ENCODE results near the gene TNFSF13B. TPM values are rescaled to one million over a fixed set of nuclear protein-coding genes. Genes with fewer than 3 reads are reported as not detected.

Gene TNFSF13B
- total RNA-seq, 1 experiment from 2014 or later = 1.4 TPM

DNA sequence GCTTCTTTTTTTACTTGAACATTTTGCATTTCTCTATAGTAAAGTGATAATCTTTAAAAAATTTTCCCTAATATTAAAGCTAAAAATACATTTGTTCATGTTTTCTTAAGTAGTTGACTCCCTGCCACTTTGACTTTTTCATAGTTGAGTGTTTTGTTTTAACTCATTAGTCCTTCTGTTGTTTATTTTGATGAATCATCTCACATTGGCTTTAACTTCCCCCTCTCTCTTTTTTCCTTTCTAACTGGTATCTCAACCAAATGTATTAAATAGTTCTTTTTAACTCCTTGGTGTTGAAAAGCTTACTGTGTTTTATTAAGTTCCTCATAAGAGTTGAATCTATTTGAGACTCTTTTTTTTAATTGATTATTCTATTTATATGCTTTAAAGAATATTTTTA is 2.8 kb downstream of the TNFSF13B start:
- CTCF ChIA-PET = no interaction called here
- in situ Hi-C loops (cut with HindIII; ENCODE audit: low pct_unique_long_range_greater_than_20kb, low sequenced_read_pairs) = no loop called here
- H3K4me1 ChIP-seq (ENCODE audit: control insufficient read depth, insufficient read depth, low read length) = no peaks in the 10 kb centered on the region
- DNase-seq (ENCODE audit: low read depth, low spot score) (no peak), ATAC-seq (no peak)
- H3K36me3 ChIP-seq (ENCODE audit: control insufficient read depth, insufficient read depth, low read length) = no peaks in the 10 kb centered on the region
- TF ChIP-seq, protein P1, sequence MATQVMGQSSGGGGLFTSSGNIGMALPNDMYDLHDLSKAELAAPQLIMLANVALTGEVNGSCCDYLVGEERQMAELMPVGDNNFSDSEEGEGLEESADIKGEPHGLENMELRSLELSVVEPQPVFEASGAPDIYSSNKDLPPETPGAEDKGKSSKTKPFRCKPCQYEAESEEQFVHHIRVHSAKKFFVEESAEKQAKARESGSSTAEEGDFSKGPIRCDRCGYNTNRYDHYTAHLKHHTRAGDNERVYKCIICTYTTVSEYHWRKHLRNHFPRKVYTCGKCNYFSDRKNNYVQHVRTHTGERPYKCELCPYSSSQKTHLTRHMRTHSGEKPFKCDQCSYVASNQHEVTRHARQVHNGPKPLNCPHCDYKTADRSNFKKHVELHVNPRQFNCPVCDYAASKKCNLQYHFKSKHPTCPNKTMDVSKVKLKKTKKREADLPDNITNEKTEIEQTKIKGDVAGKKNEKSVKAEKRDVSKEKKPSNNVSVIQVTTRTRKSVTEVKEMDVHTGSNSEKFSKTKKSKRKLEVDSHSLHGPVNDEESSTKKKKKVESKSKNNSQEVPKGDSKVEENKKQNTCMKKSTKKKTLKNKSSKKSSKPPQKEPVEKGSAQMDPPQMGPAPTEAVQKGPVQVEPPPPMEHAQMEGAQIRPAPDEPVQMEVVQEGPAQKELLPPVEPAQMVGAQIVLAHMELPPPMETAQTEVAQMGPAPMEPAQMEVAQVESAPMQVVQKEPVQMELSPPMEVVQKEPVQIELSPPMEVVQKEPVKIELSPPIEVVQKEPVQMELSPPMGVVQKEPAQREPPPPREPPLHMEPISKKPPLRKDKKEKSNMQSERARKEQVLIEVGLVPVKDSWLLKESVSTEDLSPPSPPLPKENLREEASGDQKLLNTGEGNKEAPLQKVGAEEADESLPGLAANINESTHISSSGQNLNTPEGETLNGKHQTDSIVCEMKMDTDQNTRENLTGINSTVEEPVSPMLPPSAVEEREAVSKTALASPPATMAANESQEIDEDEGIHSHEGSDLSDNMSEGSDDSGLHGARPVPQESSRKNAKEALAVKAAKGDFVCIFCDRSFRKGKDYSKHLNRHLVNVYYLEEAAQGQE (IDR thresholded peaks at IDR 0.05; ENCODE audit: insufficient read depth in 1 of 2, low read depth in 2 of 2, low read length in 1 of 2) = no peak
- no peak for TF ChIP-seq SIN3A (IDR thresholded peaks at IDR 0.05; ENCODE audit: borderline replicate concordance, insufficient read depth, low read depth, low read length)
- TF ChIP-seq TCF7L2 (IDR thresholded peaks at IDR 0.05; ENCODE audit: low read depth, low read length) = no peak
- TF ChIP-seq, protein P2, sequence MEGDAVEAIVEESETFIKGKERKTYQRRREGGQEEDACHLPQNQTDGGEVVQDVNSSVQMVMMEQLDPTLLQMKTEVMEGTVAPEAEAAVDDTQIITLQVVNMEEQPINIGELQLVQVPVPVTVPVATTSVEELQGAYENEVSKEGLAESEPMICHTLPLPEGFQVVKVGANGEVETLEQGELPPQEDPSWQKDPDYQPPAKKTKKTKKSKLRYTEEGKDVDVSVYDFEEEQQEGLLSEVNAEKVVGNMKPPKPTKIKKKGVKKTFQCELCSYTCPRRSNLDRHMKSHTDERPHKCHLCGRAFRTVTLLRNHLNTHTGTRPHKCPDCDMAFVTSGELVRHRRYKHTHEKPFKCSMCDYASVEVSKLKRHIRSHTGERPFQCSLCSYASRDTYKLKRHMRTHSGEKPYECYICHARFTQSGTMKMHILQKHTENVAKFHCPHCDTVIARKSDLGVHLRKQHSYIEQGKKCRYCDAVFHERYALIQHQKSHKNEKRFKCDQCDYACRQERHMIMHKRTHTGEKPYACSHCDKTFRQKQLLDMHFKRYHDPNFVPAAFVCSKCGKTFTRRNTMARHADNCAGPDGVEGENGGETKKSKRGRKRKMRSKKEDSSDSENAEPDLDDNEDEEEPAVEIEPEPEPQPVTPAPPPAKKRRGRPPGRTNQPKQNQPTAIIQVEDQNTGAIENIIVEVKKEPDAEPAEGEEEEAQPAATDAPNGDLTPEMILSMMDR (IDR thresholded peaks at IDR 0.05) = no peak
- TF ChIP-seq POLR2AphosphoS5 (IDR thresholded peaks at IDR 0.05; ENCODE audit: low read depth, low read length) = no peak
- H3K27ac ChIP-seq (ENCODE audit: low read length) = no peak overlapping the region
- H3K9me3 ChIP-seq (ENCODE audit: control insufficient read depth, insufficient read depth, low read depth, low read length) = no peaks in the 10 kb centered on the region
- intact Hi-C loops (cut with micrococcal nuclease; ENCODE audit: unreplicated experiment) = no loop called here
- H3K4me3 ChIP-seq (ENCODE audit: low read depth in 2 of 2, low read length in 2 of 2) = no peak overlapping the region
- H3K27me3 ChIP-seq (ENCODE audit: control insufficient read depth, insufficient read depth, low read length) = no peaks in the 10 kb centered on the region
- POLR2A ChIA-PET = no interaction called here
- no TSS peak for BruUV-seq (replicated peaks)

DNA sequence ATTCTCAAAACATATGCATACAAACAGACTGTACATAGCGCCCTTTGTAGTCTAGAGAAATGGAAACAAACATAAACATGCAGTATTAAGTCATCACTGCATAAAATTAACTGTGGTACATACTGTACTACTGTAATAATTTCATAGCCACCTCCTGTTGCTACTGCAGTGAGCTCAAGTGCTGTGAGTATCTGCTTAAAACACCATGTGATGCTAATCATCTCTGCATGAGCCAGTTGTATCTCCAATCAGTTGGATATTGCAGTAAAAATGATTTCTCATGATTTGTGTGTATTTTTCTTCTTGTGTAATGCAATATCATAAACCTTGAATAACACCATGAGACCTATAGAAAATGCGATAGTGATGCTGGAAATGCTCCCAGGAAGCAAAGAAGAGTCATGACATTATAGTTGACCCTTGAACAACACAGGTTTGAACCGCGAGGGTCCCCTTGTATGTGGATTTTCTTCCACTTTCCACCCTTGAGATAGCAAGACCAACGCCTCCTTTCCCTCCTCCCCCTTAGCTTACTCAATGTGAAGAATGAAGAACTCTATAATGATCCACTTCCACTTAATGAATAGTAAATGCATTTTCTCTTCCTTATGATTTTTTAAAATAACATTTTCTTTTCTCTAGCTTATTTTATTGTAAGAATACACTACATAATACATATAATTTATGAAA is 4.1 kb downstream of the TNFSF13B start:
- intact Hi-C loops (cut with micrococcal nuclease; ENCODE audit: unreplicated experiment) = no loop called here

More for the DNA sequence above, 4.1 kb downstream of the TNFSF13B start:
- Histone ChIP-seq H3K9me3 (ENCODE audit: control insufficient read depth, insufficient read depth, low read depth, low read length) (no peaks in the 10 kb centered on the region), H3K27ac (ENCODE audit: low read length) (no peak overlapping the region), H3K27me3 (ENCODE audit: control insufficient read depth, insufficient read depth, low read length) (no peaks in the 10 kb centered on the region), H3K4me3 (ENCODE audit: low read depth in 2 of 2, low read length in 2 of 2) (no peak overlapping the region), H3K36me3 (ENCODE audit: control insufficient read depth, insufficient read depth, low read length) (no peaks in the 10 kb centered on the region), H3K4me1 (ENCODE audit: control insufficient read depth, insufficient read depth, low read length) (no peaks in the 10 kb centered on the region)
- in situ Hi-C loops (cut with HindIII; ENCODE audit: low pct_unique_long_range_greater_than_20kb, low sequenced_read_pairs) = no loop called here
- DNase-seq (ENCODE audit: low read depth, low spot score) = no peak
- ChIA-PET CTCF (no interaction called here), POLR2A (no interaction called here)
- no peak for ATAC-seq
- TF ChIP-seq, protein P2 (IDR thresholded peaks at IDR 0.05) = no peak
- TF ChIP-seq TCF7L2 (IDR thresholded peaks at IDR 0.05; ENCODE audit: low read depth, low read length) = no peak
- TF ChIP-seq POLR2AphosphoS5 (IDR thresholded peaks at IDR 0.05; ENCODE audit: low read depth, low read length) = no peak
- TF ChIP-seq, protein P1 (IDR thresholded peaks at IDR 0.05; ENCODE audit: insufficient read depth in 1 of 2, low read depth in 2 of 2, low read length in 1 of 2) = no peak
- no peak for TF ChIP-seq SIN3A (IDR thresholded peaks at IDR 0.05; ENCODE audit: borderline replicate concordance, insufficient read depth, low read depth, low read length)
- BruUV-seq (replicated peaks) = no TSS peak
